WERI-Rb-1 (cell line): ENCODE results near the gene SEMA3A.

ENCODE experiments used
- DNase-seq: peaks from one replicate; pipeline ENCODE4 v3.0.0-alpha.2; 2020
- H3K27ac ChIP-seq: fragments of 250-450 bp; sonication (Bioruptor Pico); 2 replicates; pipeline ENCODE4 v1.5.1; 2020; ENCODE audit warnings: mild to moderate bottlenecking, moderate library complexity
- H3K27me3 ChIP-seq: fragments of 250-450 bp; sonication (Bioruptor Pico); 2 replicates; pipeline ENCODE4 v1.5.1; 2021; ENCODE audit warnings: mild to moderate bottlenecking, low read depth, moderate library complexity; ENCODE audit not compliant: insufficient read depth, severe bottlenecking
- H3K36me3 ChIP-seq: fragments of 250-450 bp; sonication (Bioruptor Pico); 2 replicates; pipeline ENCODE4 v1.5.1; 2020; ENCODE audit warnings: mild to moderate bottlenecking, moderate library complexity
- H3K4me3 ChIP-seq: 2 replicates; pipeline ENCODE4 v1.5.1; 2011; ENCODE audit warnings: low read depth, mild to moderate bottlenecking, control low read depth, low read length
- H3K9me3 ChIP-seq: fragments of 250-450 bp; sonication (Bioruptor Pico); 2 replicates; pipeline ENCODE4 v1.5.1; 2021; ENCODE audit warnings: mild to moderate bottlenecking, moderate library complexity; ENCODE audit not compliant: severe bottlenecking
- TF ChIP-seq, protein P1 (sequence below): IDR thresholded peaks from 2 replicates; pipeline ENCODE4 v1.5.1; 2011; ENCODE audit warnings: low read depth, mild to moderate bottlenecking, control low read depth, inconsistent platforms, low read length

SEMA3A gene

DNA sequence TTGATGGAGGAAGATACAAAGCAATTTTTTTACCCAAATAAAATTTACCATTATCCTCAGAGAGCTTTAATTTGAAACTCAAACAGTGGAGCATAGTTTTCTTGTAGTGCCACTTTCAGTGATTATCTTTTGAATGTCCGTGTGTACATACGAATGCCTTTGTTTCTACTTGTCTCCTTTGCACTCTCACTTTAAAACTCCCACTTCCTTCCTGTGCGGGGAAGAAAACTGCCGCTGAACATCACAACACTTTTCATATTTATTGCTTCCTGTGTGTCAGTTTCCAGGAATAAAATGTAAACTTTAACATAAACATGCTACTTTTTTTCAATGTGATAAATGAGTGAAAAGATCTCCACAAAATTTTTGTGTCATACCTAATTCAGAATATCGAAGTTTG, 102.4 kb downstream of the SEMA3A start:
- H3K27me3 ChIP-seq, result no peaks in the 10 kb centered on the region
- TF ChIP-seq, protein P1, sequence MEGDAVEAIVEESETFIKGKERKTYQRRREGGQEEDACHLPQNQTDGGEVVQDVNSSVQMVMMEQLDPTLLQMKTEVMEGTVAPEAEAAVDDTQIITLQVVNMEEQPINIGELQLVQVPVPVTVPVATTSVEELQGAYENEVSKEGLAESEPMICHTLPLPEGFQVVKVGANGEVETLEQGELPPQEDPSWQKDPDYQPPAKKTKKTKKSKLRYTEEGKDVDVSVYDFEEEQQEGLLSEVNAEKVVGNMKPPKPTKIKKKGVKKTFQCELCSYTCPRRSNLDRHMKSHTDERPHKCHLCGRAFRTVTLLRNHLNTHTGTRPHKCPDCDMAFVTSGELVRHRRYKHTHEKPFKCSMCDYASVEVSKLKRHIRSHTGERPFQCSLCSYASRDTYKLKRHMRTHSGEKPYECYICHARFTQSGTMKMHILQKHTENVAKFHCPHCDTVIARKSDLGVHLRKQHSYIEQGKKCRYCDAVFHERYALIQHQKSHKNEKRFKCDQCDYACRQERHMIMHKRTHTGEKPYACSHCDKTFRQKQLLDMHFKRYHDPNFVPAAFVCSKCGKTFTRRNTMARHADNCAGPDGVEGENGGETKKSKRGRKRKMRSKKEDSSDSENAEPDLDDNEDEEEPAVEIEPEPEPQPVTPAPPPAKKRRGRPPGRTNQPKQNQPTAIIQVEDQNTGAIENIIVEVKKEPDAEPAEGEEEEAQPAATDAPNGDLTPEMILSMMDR, result no peak
- no peaks in the 10 kb centered on the region for H3K36me3 ChIP-seq
- H3K27ac ChIP-seq, result no peak overlapping the region
- no peaks in the 10 kb centered on the region for H3K9me3 ChIP-seq
- DNase-seq, result no peak
- H3K4me3 ChIP-seq, result no peak overlapping the region

DNA sequence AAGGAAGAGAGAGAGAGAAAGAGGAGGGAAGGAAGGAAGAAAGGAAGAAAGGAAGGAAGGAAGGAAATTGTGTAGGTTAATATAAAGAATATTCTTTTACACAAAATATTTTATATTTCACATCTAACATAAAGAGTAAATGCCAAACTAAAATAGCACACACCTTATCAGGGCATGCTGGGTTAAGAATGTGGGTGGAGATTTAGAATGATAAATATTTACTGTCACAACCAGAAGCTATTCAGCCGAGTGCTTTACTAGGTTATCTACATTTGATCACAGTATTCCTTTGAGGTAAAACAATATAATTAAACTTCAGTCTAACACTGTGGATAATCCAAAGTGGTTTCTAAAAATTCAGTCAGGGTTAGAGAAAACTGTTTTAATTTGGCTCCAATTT, 103.3 kb downstream of the SEMA3A start:
- Histone ChIP-seq H3K36me3 (no peaks in the 10 kb centered on the region), H3K27ac (no peak overlapping the region), H3K9me3 (no peaks in the 10 kb centered on the region), H3K4me3 (no peak overlapping the region), H3K27me3 (no peaks in the 10 kb centered on the region)
- no peak for DNase-seq
- TF ChIP-seq, protein P1, result no peak

DNA sequence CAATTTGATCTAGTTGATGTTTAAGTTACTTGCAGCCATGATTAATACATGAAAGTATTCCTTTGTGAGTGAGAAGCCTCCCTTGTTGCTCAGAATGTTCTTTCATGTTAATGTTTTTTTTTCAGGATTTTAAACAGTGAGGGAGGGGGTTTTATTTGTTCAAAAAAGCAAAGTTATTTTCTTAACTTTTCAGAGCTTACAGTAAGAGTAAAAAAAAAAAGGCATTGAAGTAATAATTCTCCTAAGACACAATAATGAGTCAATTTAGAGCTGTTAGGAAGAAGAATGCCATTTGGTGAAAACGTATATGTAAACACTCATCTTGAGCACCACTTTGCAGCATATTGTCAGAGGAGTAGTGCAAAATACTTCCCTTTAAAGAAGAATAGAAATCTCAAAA, 105.8 kb downstream of the SEMA3A start:
- no peak overlapping the region for H3K27ac ChIP-seq
- H3K27me3 ChIP-seq, result no peaks in the 10 kb centered on the region
- H3K4me3 ChIP-seq, result no peak overlapping the region
- no peaks in the 10 kb centered on the region for H3K9me3 ChIP-seq
- TF ChIP-seq, protein P1, result no peak
- H3K36me3 ChIP-seq, result no peaks in the 10 kb centered on the region
- DNase-seq, result no peak

DNA sequence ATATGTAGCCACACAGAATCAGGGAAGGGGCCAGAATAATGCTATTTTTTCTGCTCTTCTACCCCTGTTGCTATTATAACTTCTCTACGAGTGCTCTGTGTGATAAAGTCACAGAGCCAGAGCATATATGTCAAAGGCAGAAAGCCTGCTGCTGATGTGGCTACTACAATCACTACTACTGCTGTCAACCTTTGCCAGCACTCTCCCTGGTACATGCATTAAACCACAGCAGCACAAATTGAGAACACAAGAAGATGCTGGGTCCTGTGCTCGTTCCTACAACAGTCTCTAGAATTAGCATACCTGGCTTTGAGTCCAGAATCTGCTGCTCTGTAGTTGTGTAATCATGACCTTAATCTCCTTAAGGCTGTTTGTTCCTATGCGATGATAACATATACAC, 108.6 kb downstream of the SEMA3A start:
- DNase-seq, result no peak
- H3K4me3 ChIP-seq, result no peak overlapping the region
- H3K36me3 ChIP-seq, result no peaks in the 10 kb centered on the region
- no peaks in the 10 kb centered on the region for H3K27me3 ChIP-seq
- TF ChIP-seq, protein P1, result no peak
- H3K27ac ChIP-seq, result no peak overlapping the region
- no peaks in the 10 kb centered on the region for H3K9me3 ChIP-seq

DNA sequence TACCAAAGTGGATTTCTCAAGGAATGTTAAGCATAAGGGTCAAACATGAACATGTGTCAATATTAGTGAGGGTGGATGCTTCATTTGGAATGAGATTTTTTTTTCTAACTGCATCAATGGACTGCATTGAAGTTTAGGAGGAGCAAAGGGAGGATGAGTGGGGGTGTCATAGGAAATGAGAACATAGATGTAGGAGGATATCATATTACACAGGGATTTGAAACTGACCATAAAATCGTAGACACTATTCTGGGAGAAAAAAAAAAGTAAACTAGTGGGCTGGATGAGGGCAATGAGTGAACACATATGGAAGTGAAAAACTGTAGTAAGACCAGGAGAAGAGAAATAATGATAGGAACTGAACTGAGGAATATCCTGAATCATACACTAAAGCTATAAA, 109.4 kb downstream of the SEMA3A start:
- Histone ChIP-seq H3K9me3 (no peaks in the 10 kb centered on the region), H3K27me3 (no peaks in the 10 kb centered on the region), H3K4me3 (no peak overlapping the region), H3K27ac (no peak overlapping the region), H3K36me3 (no peaks in the 10 kb centered on the region)
- DNase-seq, result no peak
- TF ChIP-seq, protein P1, result no peak

DNA sequence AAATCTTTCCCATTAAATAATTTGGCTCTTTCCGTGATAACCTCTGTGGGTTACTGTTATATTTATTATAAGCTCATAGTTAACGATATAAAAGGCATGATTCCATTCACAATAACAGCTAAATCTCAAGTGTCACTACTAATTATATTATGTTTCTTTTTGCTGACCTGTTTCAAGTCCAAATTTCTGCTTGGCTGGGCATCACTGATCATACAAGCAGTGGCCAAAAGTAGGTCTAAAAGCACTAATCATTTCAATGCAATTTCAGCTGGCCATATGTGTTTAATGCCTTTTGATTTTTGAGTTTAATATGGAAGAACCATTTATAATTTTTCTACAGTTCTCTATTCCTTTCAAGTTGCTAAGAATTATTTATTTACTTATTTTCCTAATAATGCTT, 110.7 kb downstream of the SEMA3A start:
- Histone ChIP-seq H3K9me3 (no peaks in the 10 kb centered on the region), H3K36me3 (no peaks in the 10 kb centered on the region), H3K4me3 (no peak overlapping the region), H3K27me3 (no peaks in the 10 kb centered on the region), H3K27ac (no peak overlapping the region)
- DNase-seq, result no peak
- TF ChIP-seq, protein P1, result no peak
